Activated CD8-positive, alpha-beta memory T cell treated with anti-CD3 and anti-CD28 coated beads, Interleukin-2, amount 10 ng/mL, durations not matched to agents 7 days and 5 days (primary cell): ENCODE measurements around the gene PKNOX2. TPM values are rescaled to one million over a fixed set of nuclear protein-coding genes. Genes with fewer than 3 reads are reported as not detected.

Experiments
- ATAC-seq: fragments of 150-1000 bp; cut with Tn5 transposase; one replicate; pipeline ENCODE4 v1.10.0; 2021; ENCODE audit warnings: moderate library complexity
- CTCF ChIA-PET: fragments of 350-600 bp; sonication (Branson Sonifier 250); formaldehyde crosslinking; loops from one replicate; lab custom pipeline; 2021; ENCODE audit warnings: antibody characterized with exemption; lab: Charles Lee
- DNase-seq: peaks from one replicate; pipeline ENCODE4 v3.0.0-alpha.2; 2020
- H3K27ac Mint-ChIP-seq: one replicate; pipeline ENCODE4 v1.8.0; 2021; ENCODE audit warnings: mild to moderate bottlenecking, mixed read lengths
- H3K27me3 Mint-ChIP-seq: one replicate; pipeline ENCODE4 v1.8.0; 2021; ENCODE audit warnings: mixed read lengths
- H3K36me3 Mint-ChIP-seq: one replicate; pipeline ENCODE4 v1.8.0; 2021; ENCODE audit warnings: mild to moderate bottlenecking, mixed read lengths
- H3K4me1 Mint-ChIP-seq: one replicate; pipeline ENCODE4 v1.8.0; 2021; ENCODE audit warnings: mixed read lengths
- H3K4me3 Mint-ChIP-seq: one replicate; pipeline ENCODE4 v1.8.0; 2021; ENCODE audit warnings: mild to moderate bottlenecking, moderate library complexity, mixed read lengths
- H3K9me3 Mint-ChIP-seq: one replicate; pipeline ENCODE4 v1.8.0; 2022; ENCODE audit warnings: low read depth, mixed read lengths
- total RNA-seq, 2 experiments: library from RNA; stranded (reverse); gene quantifications; one replicate each; pipeline ENCODE4 v1.2.3, GENCODE V29; 2021

Gene PKNOX2
- total RNA-seq, 2 experiments from 2014 or later, result not detected

- Mint-ChIP-seq H3K27ac (no peak overlapping the region), H3K4me1 (no peaks in the 10 kb centered on the region), H3K9me3 (no peaks in the 10 kb centered on the region), H3K4me3 (no peak overlapping the region), H3K36me3 (no peaks in the 10 kb centered on the region), H3K27me3 (peaks cover 52% of the 10 kb centered on the region)
- DNase-seq (no peak), ATAC-seq (no peak)
- CTCF ChIA-PET, result interaction anchor here (0.7 to 2.1 kb wide), 3 partner anchors 21 to 201 kb away, joined by 3 to 6 read pairs (median 3); no protein-coding TSS in a partner anchor
Measured at GRCh38 chr11:125325196-125325595, 160.6 kb downstream of the PKNOX2 start.

GRCh38 chr11:125326126-125326525, 161.6 kb downstream of the PKNOX2 start:
- H3K36me3 Mint-ChIP-seq, result no peaks in the 10 kb centered on the region
- H3K27me3 Mint-ChIP-seq, result peaks cover 52% of the 10 kb centered on the region
- H3K9me3 Mint-ChIP-seq, result no peaks in the 10 kb centered on the region
- no peak overlapping the region for H3K4me3 Mint-ChIP-seq
- ATAC-seq, result no peak
- no peak overlapping the region for H3K27ac Mint-ChIP-seq
- no peak for DNase-seq
- CTCF ChIA-PET, result interaction anchor here (2.1 kb wide), 1 partner anchor 21 kb away, joined by 6 read pairs; no protein-coding TSS in a partner anchor
- no peaks in the 10 kb centered on the region for H3K4me1 Mint-ChIP-seq

GRCh38 chr11:125327518-125328224, 163.1 kb downstream of the PKNOX2 start:
- ATAC-seq (no peak), DNase-seq (no peak)
- H3K27me3 Mint-ChIP-seq, result peaks cover 42% of the 10 kb centered on the region
- no peaks in the 10 kb centered on the region for H3K36me3 Mint-ChIP-seq
- H3K4me3 Mint-ChIP-seq, result no peak overlapping the region
- H3K9me3 Mint-ChIP-seq, result no peaks in the 10 kb centered on the region
- CTCF ChIA-PET, result no interaction called here
- H3K4me1 Mint-ChIP-seq, result no peaks in the 10 kb centered on the region
- H3K27ac Mint-ChIP-seq, result no peak overlapping the region

- ATAC-seq (no peak), DNase-seq (no peak)
- H3K4me1 Mint-ChIP-seq, result no peaks in the 10 kb centered on the region
- CTCF ChIA-PET, result no interaction called here
- no peak overlapping the region for H3K4me3 Mint-ChIP-seq
- no peaks in the 10 kb centered on the region for H3K9me3 Mint-ChIP-seq
- peaks cover 39% of the 10 kb centered on the region for H3K27me3 Mint-ChIP-seq
- no peaks in the 10 kb centered on the region for H3K36me3 Mint-ChIP-seq
- no peak overlapping the region for H3K27ac Mint-ChIP-seq
Measured at GRCh38 chr11:125328225-125328580, 163.7 kb downstream of the PKNOX2 start.

- CTCF ChIA-PET, result interaction anchor here (1.2 kb wide), 1 partner anchor 9 kb away, joined by 3 read pairs; no protein-coding TSS in a partner anchor
- no peak overlapping the region for H3K4me3 Mint-ChIP-seq
- H3K4me1 Mint-ChIP-seq, result no peaks in the 10 kb centered on the region
- peaks cover 41% of the 10 kb centered on the region for H3K27me3 Mint-ChIP-seq
- no peaks in the 10 kb centered on the region for H3K36me3 Mint-ChIP-seq
- H3K9me3 Mint-ChIP-seq, result no peaks in the 10 kb centered on the region
- no peak for DNase-seq
- ATAC-seq, result no peak
- no peak overlapping the region for H3K27ac Mint-ChIP-seq
Measured at GRCh38 chr11:125329786-125330185, 165.2 kb downstream of the PKNOX2 start.

- ATAC-seq (no peak), DNase-seq (no peak)
- Mint-ChIP-seq H3K4me3 (no peak overlapping the region), H3K9me3 (no peaks in the 10 kb centered on the region), H3K27me3 (peaks cover 41% of the 10 kb centered on the region), H3K36me3 (no peaks in the 10 kb centered on the region), H3K4me1 (no peaks in the 10 kb centered on the region), H3K27ac (no peak overlapping the region)
- CTCF ChIA-PET, result interaction anchor here (1.2 kb wide), 1 partner anchor 10 kb away, joined by 3 read pairs; no protein-coding TSS in a partner anchor
Measured at GRCh38 chr11:125330462-125331325, 166.1 kb downstream of the PKNOX2 start.

GRCh38 chr11:125331357-125332035, 166.9 kb downstream of the PKNOX2 start:
- DNase-seq, result no peak
- no peak overlapping the region for H3K27ac Mint-ChIP-seq
- H3K9me3 Mint-ChIP-seq, result no peaks in the 10 kb centered on the region
- H3K27me3 Mint-ChIP-seq, result peaks cover 34% of the 10 kb centered on the region
- no peaks in the 10 kb centered on the region for H3K36me3 Mint-ChIP-seq
- no peak for ATAC-seq
- no peaks in the 10 kb centered on the region for H3K4me1 Mint-ChIP-seq
- CTCF ChIA-PET, result no interaction called here
- no peak overlapping the region for H3K4me3 Mint-ChIP-seq

- H3K4me1 Mint-ChIP-seq, result no peaks in the 10 kb centered on the region
- no peak for ATAC-seq
Measured at GRCh38 chr11:125332821-125333220, 168.3 kb downstream of the PKNOX2 start.

GRCh38 chr11:125333354-125334073, 169.0 kb downstream of the PKNOX2 start:
- no peaks in the 10 kb centered on the region for H3K9me3 Mint-ChIP-seq
- peaks cover 18% of the 10 kb centered on the region for H3K27me3 Mint-ChIP-seq
- no peak overlapping the region for H3K27ac Mint-ChIP-seq
- H3K36me3 Mint-ChIP-seq, result no peaks in the 10 kb centered on the region
- CTCF ChIA-PET, result no interaction called here
- no peaks in the 10 kb centered on the region for H3K4me1 Mint-ChIP-seq
- DNase-seq (no peak), ATAC-seq (no peak)
- H3K4me3 Mint-ChIP-seq, result no peak overlapping the region

More at GRCh38 chr11:125332821-125333220, 168.3 kb downstream of the PKNOX2 start:
- no peaks in the 10 kb centered on the region for H3K36me3 Mint-ChIP-seq
- no peak overlapping the region for H3K4me3 Mint-ChIP-seq
- no peaks in the 10 kb centered on the region for H3K9me3 Mint-ChIP-seq
- H3K27ac Mint-ChIP-seq, result no peak overlapping the region
- no peak for DNase-seq
- CTCF ChIA-PET, result no interaction called here
- H3K27me3 Mint-ChIP-seq, result peaks cover 22% of the 10 kb centered on the region

GRCh38 chr11:125335106-125335505, 170.6 kb downstream of the PKNOX2 start:
- CTCF ChIA-PET, result interaction anchor here (1.3 kb wide), 1 partner anchor 14 kb away, joined by 3 read pairs; no protein-coding TSS in a partner anchor
- peaks cover 11% of the 10 kb centered on the region for H3K27me3 Mint-ChIP-seq
- H3K4me3 Mint-ChIP-seq, result no peak overlapping the region
- no peaks in the 10 kb centered on the region for H3K4me1 Mint-ChIP-seq
- H3K9me3 Mint-ChIP-seq, result no peaks in the 10 kb centered on the region
- ATAC-seq (no peak), DNase-seq (no peak)
- no peaks in the 10 kb centered on the region for H3K36me3 Mint-ChIP-seq
- no peak overlapping the region for H3K27ac Mint-ChIP-seq

GRCh38 chr11:125337836-125338834, 173.6 kb downstream of the PKNOX2 start:
- no peak overlapping the region for H3K27ac Mint-ChIP-seq
- H3K4me3 Mint-ChIP-seq, result no peak overlapping the region
- ATAC-seq (no peak), DNase-seq (no peak)
- H3K27me3 Mint-ChIP-seq, result peaks cover 6% of the 10 kb centered on the region
- CTCF ChIA-PET, result no interaction called here
- no peaks in the 10 kb centered on the region for H3K4me1 Mint-ChIP-seq
- no peaks in the 10 kb centered on the region for H3K36me3 Mint-ChIP-seq
- H3K9me3 Mint-ChIP-seq, result no peaks in the 10 kb centered on the region
